NB4 (cell line): ENCODE measurements around the gene UNC5C.

Source experiments
- MYC ChIP-seq: IDR thresholded peaks from 2 replicates; pipeline ENCODE4 v1.6.1; 2011; ENCODE audit warnings: low read depth, low read length
- POLR2A ChIP-seq: IDR thresholded peaks from 2 replicates; pipeline ENCODE4 v1.6.1; 2011; ENCODE audit warnings: mild to moderate bottlenecking; ENCODE audit not compliant: insufficient read length; ENCODE audit errors: extremely low read depth
- TF ChIP-seq, protein P1 (sequence below): IDR thresholded peaks from 2 replicates; pipeline ENCODE4 v1.6.1; 2011; ENCODE audit warnings: low read depth, low read length
- TF ChIP-seq, protein P2 (sequence below): IDR thresholded peaks from one replicate; pipeline ENCODE4 v1.5.1; 2012; ENCODE audit warnings: low read depth, low read length

DNA sequence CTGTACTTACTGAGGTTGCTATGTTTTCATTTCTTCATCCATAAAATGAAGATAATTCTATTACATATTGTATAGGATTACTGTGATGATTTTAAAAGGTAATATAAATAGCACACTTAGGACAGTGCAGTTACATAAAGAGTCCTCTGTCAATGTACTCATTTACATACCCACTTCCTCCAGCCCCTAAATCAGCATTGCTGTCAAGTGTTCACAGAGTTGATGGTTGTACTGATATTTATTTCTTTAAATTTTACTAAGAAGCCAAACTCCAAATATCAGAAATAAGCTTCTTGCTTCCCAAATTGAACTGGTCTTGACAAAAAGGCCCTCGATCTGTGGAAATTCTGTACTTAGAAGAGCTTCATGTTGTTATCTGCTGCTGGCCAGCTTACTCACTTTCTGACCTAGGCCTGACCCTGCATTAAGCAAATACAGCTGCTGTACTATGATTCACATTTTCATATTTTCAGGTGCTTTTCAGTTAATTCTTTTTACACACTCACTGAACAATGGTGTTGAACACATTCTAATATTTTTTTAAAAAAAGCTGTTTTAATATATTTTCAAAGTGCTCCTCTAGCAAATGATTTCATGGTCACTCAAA is 259.6 kb downstream of the UNC5C start:
- TF ChIP-seq, protein P1, sequence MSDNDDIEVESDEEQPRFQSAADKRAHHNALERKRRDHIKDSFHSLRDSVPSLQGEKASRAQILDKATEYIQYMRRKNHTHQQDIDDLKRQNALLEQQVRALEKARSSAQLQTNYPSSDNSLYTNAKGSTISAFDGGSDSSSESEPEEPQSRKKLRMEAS: no peak
- no peak for TF ChIP-seq POLR2A
- TF ChIP-seq, protein P2, sequence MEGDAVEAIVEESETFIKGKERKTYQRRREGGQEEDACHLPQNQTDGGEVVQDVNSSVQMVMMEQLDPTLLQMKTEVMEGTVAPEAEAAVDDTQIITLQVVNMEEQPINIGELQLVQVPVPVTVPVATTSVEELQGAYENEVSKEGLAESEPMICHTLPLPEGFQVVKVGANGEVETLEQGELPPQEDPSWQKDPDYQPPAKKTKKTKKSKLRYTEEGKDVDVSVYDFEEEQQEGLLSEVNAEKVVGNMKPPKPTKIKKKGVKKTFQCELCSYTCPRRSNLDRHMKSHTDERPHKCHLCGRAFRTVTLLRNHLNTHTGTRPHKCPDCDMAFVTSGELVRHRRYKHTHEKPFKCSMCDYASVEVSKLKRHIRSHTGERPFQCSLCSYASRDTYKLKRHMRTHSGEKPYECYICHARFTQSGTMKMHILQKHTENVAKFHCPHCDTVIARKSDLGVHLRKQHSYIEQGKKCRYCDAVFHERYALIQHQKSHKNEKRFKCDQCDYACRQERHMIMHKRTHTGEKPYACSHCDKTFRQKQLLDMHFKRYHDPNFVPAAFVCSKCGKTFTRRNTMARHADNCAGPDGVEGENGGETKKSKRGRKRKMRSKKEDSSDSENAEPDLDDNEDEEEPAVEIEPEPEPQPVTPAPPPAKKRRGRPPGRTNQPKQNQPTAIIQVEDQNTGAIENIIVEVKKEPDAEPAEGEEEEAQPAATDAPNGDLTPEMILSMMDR: no peak
- no peak for TF ChIP-seq MYC
